Common myeloid progenitor, CD34-positive (primary cell): ENCODE measurements around the gene MARF1.
"Not testable (repeated sequence)": the region's sequence is repeated elsewhere in the genome, so short reads cannot be mapped to it uniquely, and the experiment has no call there.

ENCODE experiments used
- CTCF ChIA-PET: fragments of 350-600 bp; sonication (Branson Sonifier 250); formaldehyde crosslinking; loops from one replicate; lab custom pipeline; 2021; ENCODE audit warnings: antibody characterized with exemption; lab: Charles Lee
- POLR2A ChIA-PET: fragments of 350-600 bp; sonication (Branson Sonifier 250); formaldehyde crosslinking; loops from one replicate; lab custom pipeline; 2021; ENCODE audit warnings: antibody characterized with exemption; lab: Charles Lee
- DNase-seq, 3 donors: peaks; one replicate each; pipeline versions ENCODE4 v3.0.0 to v3.0.0-alpha.2; 2013
- H3K27ac ChIP-seq, 2 experiments: 1 replicate in 1 of 2; 2 replicates in 1 of 2; pipeline ENCODE4 v1.7.0; 2013; ENCODE audit warnings: inconsistent platforms in 2 of 2, low read length in 2 of 2, mild to moderate bottlenecking in 2 of 2, low read depth in 1 of 2, moderate library complexity in 1 of 2; ENCODE audit not compliant: severe bottlenecking in 2 of 2, insufficient read depth in 1 of 2, poor library complexity in 1 of 2
- H3K27me3 ChIP-seq, 5 experiments: replicated peaks in 2 of 5; 1 replicate in 3 of 5; 2 replicates in 2 of 5; pipeline versions ENCODE4 v1.6.1 to v1.7.0; 2013; ENCODE audit warnings: low read length in 4 of 5, mild to moderate bottlenecking in 2 of 5, moderate library complexity in 2 of 5, inconsistent platforms in 1 of 5; ENCODE audit not compliant: insufficient read depth in 5 of 5, control insufficient read depth in 4 of 5
- H3K36me3 ChIP-seq, 4 experiments: 1 replicate in 2 of 4; 2 replicates in 2 of 4; pipeline versions ENCODE4 v1.6.1 to v1.7.0; 2013; ENCODE audit warnings: low read length in 3 of 4, control low read depth in 1 of 4, mild to moderate bottlenecking in 1 of 4; ENCODE audit not compliant: control insufficient read depth in 4 of 4, insufficient read depth in 4 of 4
- H3K4me1 ChIP-seq, 4 experiments: 1 replicate in 3 of 4; 2 replicates in 1 of 4; pipeline versions ENCODE4 v1.6.1 to v1.7.1; 2013; ENCODE audit warnings: low read length in 3 of 4, mild to moderate bottlenecking in 3 of 4, control low read depth in 1 of 4, inconsistent platforms in 1 of 4, moderate library complexity in 1 of 4; ENCODE audit not compliant: control insufficient read depth in 4 of 4, insufficient read depth in 4 of 4; ENCODE audit errors: control extremely low read depth in 1 of 4
- H3K4me3 ChIP-seq, 7 experiments: 1 replicate in 4 of 7; 2 replicates in 3 of 7; pipeline versions ENCODE4 v1.5.1 to v1.7.0; 2013; ENCODE audit warnings: mild to moderate bottlenecking in 7 of 7, low read length in 6 of 7, moderate library complexity in 6 of 7, inconsistent platforms in 2 of 7, low read depth in 2 of 7, control low read depth in 1 of 7; ENCODE audit not compliant: insufficient read depth in 4 of 7, control insufficient read depth in 1 of 7; ENCODE audit errors: extremely low read depth in 1 of 7
- H3K9me3 ChIP-seq, 5 experiments: 1 replicate in 4 of 5; 2 replicates in 1 of 5; pipeline versions ENCODE4 v1.6.1 to v1.7.1; 2013; ENCODE audit warnings: low read length in 4 of 5, mild to moderate bottlenecking in 2 of 5, inconsistent platforms in 1 of 5, low read depth in 1 of 5, moderate library complexity in 1 of 5; ENCODE audit not compliant: control insufficient read depth in 4 of 5, insufficient read depth in 2 of 5; ENCODE audit errors: control extremely low read depth in 1 of 5
- WGBS: methylation state at CpG from one replicate; pipeline ENCODE4 v1.1.5; 2013; ENCODE audit not compliant: insufficient coverage; 5-methylcytosine and 5-hydroxymethylcytosine counted together

MARF1 gene

DNA sequence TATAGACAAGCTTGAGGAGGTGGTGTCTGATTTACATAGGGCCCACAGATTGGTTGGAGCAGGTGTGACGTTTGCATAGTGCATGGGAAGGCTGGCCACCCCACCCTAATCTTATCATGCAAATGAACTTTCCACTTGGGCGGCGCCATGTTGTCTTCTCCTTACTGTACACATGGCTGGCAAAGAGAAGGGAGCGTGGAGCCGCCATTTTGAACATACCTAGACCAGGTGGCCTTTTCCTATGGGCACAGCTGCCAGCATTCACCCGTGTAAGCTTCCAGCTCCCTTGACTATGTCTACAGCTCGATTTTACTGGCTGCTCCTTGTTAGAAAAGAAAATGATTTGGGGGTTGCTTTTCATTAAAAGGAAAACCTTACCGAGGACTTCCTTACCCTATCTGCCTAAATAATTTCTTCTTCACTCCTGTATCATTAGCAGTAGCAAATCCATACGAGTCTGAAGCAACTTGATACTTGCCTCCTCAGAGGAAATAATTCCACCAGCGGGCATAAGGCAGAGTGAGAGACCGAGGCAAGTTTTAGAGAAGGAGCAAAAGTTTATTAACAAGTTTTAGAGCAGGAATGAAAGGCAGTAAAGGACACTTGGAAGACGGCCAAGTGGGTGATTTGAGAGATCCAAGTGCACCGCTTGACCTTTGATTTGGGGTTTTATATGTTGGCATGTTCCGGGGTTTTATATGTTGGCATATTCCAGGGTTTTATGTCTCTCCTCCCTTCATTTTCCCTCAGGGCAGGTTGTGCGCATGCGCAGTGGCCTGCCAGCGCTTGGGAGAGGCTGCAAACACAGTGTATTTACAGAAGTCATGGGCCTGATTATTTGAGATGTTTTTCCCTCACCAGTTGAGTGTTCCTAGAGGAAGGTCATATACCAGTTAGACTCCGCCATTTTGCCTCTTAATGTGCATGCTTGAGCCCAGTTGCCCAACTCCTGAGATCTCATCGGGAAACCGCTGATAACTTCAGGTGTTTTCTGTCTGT is 65.7 kb downstream of the MARF1 start:
- Histone ChIP-seq H3K4me3 (no peak overlapping the region), H3K4me1 (peaks cover 2 to 25% (median 13%) of the 10 kb centered on the region in 4 experiments), H3K27ac (peak overlapping the region in 1 of 2 experiments; percentile 70), H3K27me3 (no peaks in the 10 kb centered on the region), H3K9me3 (peaks cover 0 to 3% (median 0%) of the 10 kb centered on the region in 5 experiments), H3K36me3 (no peaks in the 10 kb centered on the region)
- 96% methylated on average over 15 of the region's 20 CpGs for WGBS
- no peak for DNase-seq
- POLR2A ChIA-PET, result no interaction called here
- CTCF ChIA-PET, result interaction anchor here (1.0 to 1.1 kb wide), 2 partner anchors 15 to 65 kb away, joined by 4 read pairs; no protein-coding TSS in a partner anchor

- H3K27ac ChIP-seq, result no peak overlapping the region
These were observed 67.5 kb downstream of the MARF1 start for GRCh38 chr16:15575293-15576049.

DNA sequence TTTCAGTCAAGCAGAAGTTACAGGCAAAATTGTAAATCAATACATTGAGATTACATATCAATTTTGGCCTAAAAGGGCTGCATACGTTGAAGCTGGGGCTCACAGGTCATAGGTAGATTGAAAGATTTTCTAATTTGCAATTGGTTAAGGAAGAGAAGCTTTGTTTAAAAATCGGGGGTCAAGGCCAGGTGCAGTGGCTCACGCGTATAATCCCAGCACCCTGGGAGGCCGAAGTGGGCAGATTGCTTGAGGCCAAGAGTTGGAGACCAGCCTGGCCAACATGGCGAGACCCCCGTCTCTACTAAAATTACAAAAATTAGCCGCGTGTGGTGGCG is 68.4 kb downstream of the MARF1 start:
- Histone ChIP-seq H3K36me3 (no peaks in the 10 kb centered on the region), H3K27me3 (no peaks in the 10 kb centered on the region), H3K27ac (no peak overlapping the region), H3K9me3 (peaks cover 0 to 3% (median 0%) of the 10 kb centered on the region in 5 experiments), H3K4me1 (peaks cover 10 to 25% (median 14%) of the 10 kb centered on the region in 4 experiments), H3K4me3 (no peak overlapping the region)
- ChIA-PET POLR2A (no interaction called here), CTCF (no interaction called here)
- no peak for DNase-seq
- 94% methylated on average over 9 of the region's 10 CpGs for WGBS

More at GRCh38 chr16:15575293-15576049, 67.5 kb downstream of the MARF1 start:
- no peaks in the 10 kb centered on the region for H3K36me3 ChIP-seq
- POLR2A ChIA-PET, result no interaction called here
- CTCF ChIA-PET, result interaction anchor here (1.0 kb wide), 1 partner anchor 67 kb away, joined by 4 read pairs; no protein-coding TSS in a partner anchor
- H3K4me3 ChIP-seq, result no peak overlapping the region
- peaks cover 10 to 25% (median 14%) of the 10 kb centered on the region in 4 experiments for H3K4me1 ChIP-seq
- 100% methylated on average over 1 of the region's 4 CpGs for WGBS
- no peaks in the 10 kb centered on the region for H3K27me3 ChIP-seq
- peaks cover 0 to 3% (median 0%) of the 10 kb centered on the region in 5 experiments for H3K9me3 ChIP-seq
- DNase-seq, result peak in 1 of 3 donors; percentile 46

- DNase-seq, POLR2A ChIA-PET, H3K4me3 ChIP-seq, H3K27me3 ChIP-seq, H3K9me3 ChIP-seq, H3K27ac ChIP-seq, H3K36me3 ChIP-seq: not testable (repeated sequence)
- CTCF ChIA-PET, result interaction anchor here (1.5 kb wide), 1 partner anchor 12 kb away, joined by 3 read pairs; no protein-coding TSS in a partner anchor
- peaks cover 10 to 25% (median 14%) of the 10 kb centered on the region in 4 experiments for H3K4me1 ChIP-seq
- WGBS, result 96% methylated on average over 4 of the region's 11 CpGs
These were observed 68.9 kb downstream of the MARF1 start for GRCh38 chr16:15573896-15574613.

- Histone ChIP-seq H3K36me3 (peaks cover 0 to 3% (median 0%) of the 10 kb centered on the region in 4 experiments), H3K27ac (no peak overlapping the region), H3K4me3 (no peak overlapping the region), H3K9me3 (peaks cover 0 to 5% (median 0%) of the 10 kb centered on the region in 5 experiments), H3K27me3 (no peaks in the 10 kb centered on the region), H3K4me1 (peaks cover 10 to 25% (median 14%) of the 10 kb centered on the region in 4 experiments)
- DNase-seq, result no peak
- CTCF ChIA-PET, result interaction anchor here (0.6 to 1.5 kb wide), 3 partner anchors 11 to 1084 kb away, joined by 3 read pairs; no protein-coding TSS in a partner anchor
- WGBS, result 90% methylated on average over 6 of the region's 7 CpGs
- POLR2A ChIA-PET, result no interaction called here
These were observed 69.6 kb downstream of the MARF1 start for GRCh38 chr16:15573274-15573895.

DNA sequence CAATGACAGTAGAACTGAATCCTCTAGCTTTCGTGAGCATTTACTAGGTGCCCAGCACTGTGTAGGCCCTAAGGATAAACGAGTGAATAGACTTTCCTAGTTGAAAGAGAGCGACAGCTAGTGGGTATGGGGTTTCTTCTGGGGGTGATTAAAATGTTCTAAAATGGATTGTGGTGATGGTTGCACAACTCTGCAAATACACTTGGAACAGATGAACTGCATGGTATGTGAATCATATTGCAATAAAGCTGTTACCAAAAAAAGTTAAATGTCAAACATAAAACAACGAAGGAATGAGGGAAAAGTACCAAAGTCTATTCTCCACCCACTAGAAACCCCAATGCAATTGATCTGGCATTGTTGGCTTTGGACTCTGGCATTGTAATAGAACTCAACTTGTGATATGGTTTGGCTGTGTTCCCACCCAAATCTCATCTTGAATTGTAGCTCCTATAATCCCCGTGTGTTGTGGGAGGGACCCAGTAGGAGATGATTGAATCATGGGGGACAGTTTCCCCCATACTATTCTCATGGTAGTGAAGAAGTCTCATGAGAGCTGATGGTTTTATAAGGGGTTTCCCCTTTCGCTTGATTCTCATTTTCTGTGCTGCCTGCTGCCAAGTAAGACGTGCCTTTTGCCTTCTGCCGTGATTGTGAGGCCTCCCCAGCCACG is 70.5 kb downstream of the MARF1 start:
- 68% methylated on average over 7 of the region's 9 CpGs for WGBS
- H3K4me3 ChIP-seq, result peak overlapping the region in 1 of 7 experiments; percentile 16

More for the DNA sequence above, 70.5 kb downstream of the MARF1 start:
- POLR2A ChIA-PET, result no interaction called here
- peak in 1 of 3 donors; percentile 23 for DNase-seq
- CTCF ChIA-PET, result interaction anchor here (0.7 to 1.9 kb wide), 3 partner anchors 12 to 147 kb away, joined by 3 to 5 read pairs (median 3); no protein-coding TSS in a partner anchor
- Histone ChIP-seq H3K36me3 (peaks cover 0 to 6% (median under 1%) of the 10 kb centered on the region in 4 experiments), H3K27ac (no peak overlapping the region), H3K27me3 (no peaks in the 10 kb centered on the region), H3K9me3 (peaks cover 0 to 5% (median 0%) of the 10 kb centered on the region in 5 experiments), H3K4me1 (peaks cover 10 to 25% (median 14%) of the 10 kb centered on the region in 4 experiments)
